IPS-18c (cell line): ENCODE results near the gene AXDND1.
"Not testable (repeated sequence)": the region's sequence is repeated elsewhere in the genome, so short reads cannot be mapped to it uniquely, and the experiment has no call there.

Experiments used
- H3K4me3 ChIP-seq: 2 replicates; pipeline ENCODE4 v1.7.0; 2013; ENCODE audit warnings: low read depth, mild to moderate bottlenecking, low read length, moderate library complexity; ENCODE audit not compliant: insufficient read depth
- H3K9me3 ChIP-seq: one replicate; pipeline ENCODE4 v1.6.1; 2013; ENCODE audit warnings: mild to moderate bottlenecking, low read length, moderate library complexity; ENCODE audit not compliant: control insufficient read depth, insufficient read depth

Gene AXDND1

DNA sequence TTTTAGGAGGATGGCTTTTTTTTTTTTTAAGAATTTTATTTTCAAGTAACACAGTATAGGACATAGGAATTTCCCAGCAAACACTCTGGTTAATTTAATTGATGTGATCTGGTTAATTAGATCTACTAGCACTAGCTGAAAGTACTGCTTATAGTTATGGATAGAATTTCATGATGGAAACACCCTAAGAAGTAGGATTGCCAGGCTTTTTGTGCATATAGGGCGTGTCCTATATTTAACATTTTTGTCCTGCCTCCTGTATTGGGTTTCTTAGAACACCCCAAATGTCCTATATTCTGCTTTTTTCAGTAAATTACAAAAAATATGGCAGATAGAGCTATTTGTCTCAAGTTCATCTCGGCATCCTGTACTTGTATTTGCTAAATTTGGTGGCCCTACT, 13.5 kb upstream of the AXDND1 start:
- Histone ChIP-seq H3K4me3 (no peak overlapping the region), H3K9me3 (no peaks in the 10 kb centered on the region)

DNA sequence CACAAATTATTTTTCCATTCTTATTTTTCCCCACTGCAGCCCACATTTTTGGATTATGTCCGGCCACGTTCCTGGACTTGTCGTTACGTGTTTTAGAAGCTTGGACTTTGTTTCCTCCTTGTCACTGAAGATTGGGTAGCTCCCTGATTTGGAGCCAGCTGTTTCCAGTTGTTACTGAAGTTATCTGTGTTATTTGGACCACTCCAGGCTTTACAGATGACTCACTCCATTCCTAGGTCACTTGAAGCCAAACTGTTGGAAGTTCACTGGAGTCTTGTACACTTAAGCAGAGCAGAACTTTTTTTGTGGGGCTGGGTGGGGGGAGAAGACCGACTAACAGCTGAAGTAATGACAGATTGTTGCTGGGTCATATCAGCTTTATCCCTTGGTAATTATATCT, 12.2 kb upstream of the AXDND1 start:
- H3K4me3 ChIP-seq, result no peak overlapping the region
- H3K9me3 ChIP-seq, result no peaks in the 10 kb centered on the region

DNA sequence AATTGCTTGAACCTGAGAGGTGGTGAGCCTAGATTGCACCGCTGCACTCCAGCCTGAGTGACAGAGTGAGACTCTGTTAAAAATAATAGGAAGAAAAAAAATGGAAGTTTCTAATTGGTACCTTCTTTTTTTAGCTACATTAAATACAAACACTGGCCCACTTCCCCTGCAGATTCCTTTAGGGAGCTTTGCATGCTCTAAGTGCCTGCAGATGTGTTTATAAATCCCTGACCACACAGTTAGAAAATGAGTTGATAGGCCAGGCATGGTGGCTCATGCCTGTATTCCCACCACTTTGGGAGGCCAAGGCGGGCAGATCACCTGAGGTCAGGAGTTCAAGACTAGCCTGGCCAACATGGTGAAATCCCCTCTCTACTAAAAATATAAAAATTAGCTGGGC, 4.1 kb upstream of the AXDND1 start:
- not testable (repeated sequence) for H3K9me3 ChIP-seq, H3K4me3 ChIP-seq

DNA sequence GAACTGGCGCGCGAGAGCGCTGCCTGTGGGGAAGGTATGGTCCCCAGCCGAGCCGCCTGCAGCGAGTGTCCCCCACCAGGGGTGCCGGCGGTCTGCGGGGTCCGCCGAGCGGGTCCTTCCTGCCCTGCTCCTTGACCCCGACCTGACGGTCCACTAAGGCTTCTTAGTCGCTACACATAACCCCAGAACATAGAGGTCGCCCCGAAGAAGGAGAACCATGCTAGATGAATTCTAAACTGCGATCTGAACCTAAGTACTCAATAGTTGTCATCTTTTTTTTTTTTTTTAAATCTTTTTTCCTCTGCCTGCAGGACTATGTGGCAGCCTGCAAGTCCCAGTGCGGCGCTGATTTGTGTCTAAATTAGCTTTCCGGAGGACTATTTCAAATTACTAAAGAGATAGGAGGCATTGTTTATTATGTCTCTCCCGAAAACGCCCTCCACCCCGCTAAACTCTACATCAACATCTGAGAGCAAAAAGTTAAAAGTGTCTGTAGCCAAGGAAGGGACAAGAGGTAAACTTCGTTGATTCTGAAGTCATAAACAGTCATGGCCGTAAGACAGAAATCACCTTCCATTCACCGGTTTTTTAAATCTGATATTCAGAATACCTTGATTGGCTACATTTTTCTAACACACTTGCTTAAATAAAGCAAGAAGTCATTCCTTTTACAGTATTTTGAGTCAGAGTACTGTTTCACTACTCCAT, 476 bp downstream of the AXDND1 start:
- peak overlapping the region; percentile 88 for H3K4me3 ChIP-seq
- no peaks in the 10 kb centered on the region for H3K9me3 ChIP-seq

GRCh38 chr1:179369751-179370341, 4.1 kb downstream of the AXDND1 start:
- Histone ChIP-seq H3K4me3 (no peak overlapping the region), H3K9me3 (no peaks in the 10 kb centered on the region)

DNA sequence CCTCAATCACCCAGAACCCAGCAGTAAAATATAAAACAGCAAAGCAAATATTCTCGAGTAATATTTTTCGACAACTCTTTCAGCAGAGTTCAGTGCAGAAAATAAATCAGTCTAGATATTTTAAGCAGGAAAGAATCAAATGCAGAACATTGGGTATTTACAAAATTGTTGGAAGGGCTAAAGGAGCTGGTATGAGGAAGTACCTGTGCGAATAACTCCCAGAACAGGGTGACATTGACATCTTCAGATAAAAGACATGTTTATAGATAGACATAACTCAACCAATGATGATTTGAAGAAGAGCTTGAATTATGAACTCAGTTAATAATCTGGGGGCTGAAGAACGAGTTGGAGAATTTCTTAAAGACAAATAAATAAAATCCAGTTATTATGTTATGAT, 6.4 kb downstream of the AXDND1 start:
- no peak overlapping the region for H3K4me3 ChIP-seq
- H3K9me3 ChIP-seq, result no peaks in the 10 kb centered on the region

DNA sequence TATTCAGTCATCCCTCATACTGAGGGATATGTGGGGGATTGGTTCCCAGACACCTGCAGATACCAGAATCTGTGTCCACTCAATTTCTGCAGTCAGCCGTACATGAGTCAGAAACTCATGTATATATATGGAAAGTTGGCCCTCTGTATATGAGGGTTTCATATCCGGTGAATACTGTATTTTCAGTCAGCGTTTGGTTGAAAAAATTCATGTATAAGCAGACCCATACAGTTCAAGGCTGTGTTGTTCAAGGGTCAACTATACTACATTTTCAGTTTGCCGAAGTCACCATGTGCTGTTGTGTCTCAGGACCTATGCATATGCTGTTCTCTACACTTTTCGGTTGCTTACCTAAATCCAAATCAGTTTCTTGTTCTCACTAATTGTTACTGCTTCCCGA, 10.5 kb downstream of the AXDND1 start:
- Histone ChIP-seq H3K9me3 (no peaks in the 10 kb centered on the region), H3K4me3 (no peak overlapping the region)

DNA sequence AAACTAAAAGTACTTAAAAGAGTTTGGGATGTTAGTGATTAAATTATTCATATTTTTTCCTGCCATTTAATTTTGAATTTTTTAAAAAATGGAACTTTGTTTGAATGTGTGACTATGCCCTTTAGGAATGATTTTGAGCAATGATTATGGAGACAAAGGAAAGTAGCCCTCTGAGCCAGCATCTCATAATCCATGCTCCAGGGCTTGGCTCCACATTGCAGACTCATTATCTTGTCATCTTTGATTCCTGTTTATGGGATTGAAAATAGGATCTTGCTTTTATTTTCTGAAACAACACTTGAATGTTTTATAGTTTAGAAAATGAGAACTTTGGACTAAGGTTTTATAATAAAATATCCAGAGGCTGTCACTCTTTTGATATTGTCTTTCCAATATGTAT, 14.5 kb downstream of the AXDND1 start:
- no peaks in the 10 kb centered on the region for H3K9me3 ChIP-seq
- no peak overlapping the region for H3K4me3 ChIP-seq

GRCh38 chr1:179384027-179384426, 18.3 kb downstream of the AXDND1 start:
- Histone ChIP-seq H3K9me3 (no peaks in the 10 kb centered on the region), H3K4me3 (no peak overlapping the region)

- H3K4me3 ChIP-seq, result no peak overlapping the region
Observed at GRCh38 chr1:179385510-179385909, 19.7 kb downstream of the AXDND1 start.

GRCh38 chr1:179393721-179394120, 27.9 kb downstream of the AXDND1 start:
- H3K9me3 ChIP-seq, result no peaks in the 10 kb centered on the region
- H3K4me3 ChIP-seq, result no peak overlapping the region

More at GRCh38 chr1:179385510-179385909, 19.7 kb downstream of the AXDND1 start:
- H3K9me3 ChIP-seq, result no peaks in the 10 kb centered on the region

- H3K4me3 ChIP-seq, H3K9me3 ChIP-seq: not testable (repeated sequence)
Observed at GRCh38 chr1:179399399-179399798, 33.6 kb downstream of the AXDND1 start.

GRCh38 chr1:179417760-179418159, 52.0 kb downstream of the AXDND1 start:
- H3K4me3 ChIP-seq, H3K9me3 ChIP-seq: not testable (repeated sequence)

DNA sequence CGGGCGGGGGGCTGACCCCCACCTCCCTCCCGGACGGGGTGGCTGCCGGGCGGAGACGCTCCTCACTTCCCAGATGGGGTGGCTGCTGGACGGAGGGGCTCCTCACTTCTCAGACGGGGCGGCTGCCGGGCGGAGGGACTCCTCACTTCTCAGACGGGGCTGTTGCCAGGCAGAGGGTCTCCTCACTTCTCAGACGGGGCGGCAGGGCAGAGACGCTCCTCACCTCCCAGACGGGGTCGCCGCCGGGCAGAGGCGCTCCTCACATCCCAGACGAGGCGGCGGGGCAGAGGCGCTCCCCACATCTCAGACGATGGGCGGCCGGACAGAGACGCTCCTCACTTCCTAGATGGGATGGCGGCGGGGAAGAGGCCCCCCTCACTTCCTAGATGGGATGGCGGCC, 52.9 kb downstream of the AXDND1 start:
- not testable (repeated sequence) for H3K9me3 ChIP-seq, H3K4me3 ChIP-seq

- no peak overlapping the region for H3K4me3 ChIP-seq
- H3K9me3 ChIP-seq, result no peaks in the 10 kb centered on the region
Observed at GRCh38 chr1:179424610-179425009, 58.8 kb downstream of the AXDND1 start.

DNA sequence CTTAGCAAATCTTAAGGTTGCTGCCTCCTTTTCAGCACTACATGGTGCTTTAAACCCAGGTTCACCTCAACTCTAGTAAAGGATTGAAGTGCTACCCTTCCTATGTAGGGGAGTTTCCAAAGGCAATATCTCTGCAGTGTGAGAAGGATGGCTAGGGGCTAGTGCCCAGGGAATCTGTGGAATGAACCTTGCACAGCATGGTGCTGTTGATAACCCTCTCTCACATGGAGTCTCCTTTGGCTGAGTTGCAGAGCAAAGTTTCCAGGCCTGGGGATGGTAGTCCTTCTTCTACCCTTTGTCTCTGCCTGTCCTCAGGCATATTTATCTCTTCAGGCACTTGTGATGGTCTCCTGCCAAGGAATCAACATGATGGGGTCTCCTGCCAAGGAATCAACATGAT, 59.4 kb downstream of the AXDND1 start:
- Histone ChIP-seq H3K4me3 (no peak overlapping the region), H3K9me3 (no peaks in the 10 kb centered on the region)

DNA sequence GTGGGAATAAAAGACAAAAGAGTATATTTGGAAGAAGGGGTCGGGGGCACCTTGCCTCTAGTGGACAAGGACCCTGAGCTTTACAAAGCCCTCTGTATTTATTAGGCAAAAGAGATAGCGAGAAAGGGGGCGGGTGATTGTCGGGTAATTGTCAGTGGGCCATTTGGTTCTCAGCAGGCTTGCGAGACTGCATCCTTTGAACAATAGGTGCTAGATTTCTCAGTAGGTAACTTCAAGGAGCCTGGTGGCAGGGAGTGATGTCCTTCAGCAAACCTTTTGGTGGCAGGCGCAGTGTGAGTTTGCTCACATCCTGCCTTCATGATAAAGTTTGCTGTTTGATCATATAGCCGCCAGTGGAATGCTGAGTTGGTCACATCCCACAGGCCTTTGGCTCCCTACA, 71.4 kb downstream of the AXDND1 start:
- H3K9me3 ChIP-seq, result peaks cover 10% of the 10 kb centered on the region
- H3K4me3 ChIP-seq, result no peak overlapping the region

DNA sequence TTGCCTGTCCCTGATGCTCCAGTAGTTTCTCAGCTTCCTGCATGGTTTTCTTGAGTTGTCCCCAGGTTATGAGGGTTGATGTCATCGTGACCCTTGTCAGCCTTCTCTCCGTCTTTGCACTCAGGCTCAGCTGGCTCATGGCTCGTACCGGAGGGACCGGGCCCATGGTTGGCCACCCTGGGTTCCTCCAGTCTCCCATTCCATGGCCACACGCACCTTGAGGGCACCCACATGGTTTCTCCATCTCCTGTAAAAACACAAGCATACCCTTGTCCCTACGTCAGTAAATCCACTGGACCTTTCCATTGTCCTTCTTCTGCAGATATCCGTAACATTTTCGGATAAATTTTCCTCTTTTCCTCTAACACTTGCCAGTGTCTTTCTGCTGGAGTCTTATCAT, 73.9 kb downstream of the AXDND1 start:
- not testable (repeated sequence) for H3K4me3 ChIP-seq, H3K9me3 ChIP-seq

- not testable (repeated sequence) for H3K4me3 ChIP-seq, H3K9me3 ChIP-seq
Observed at GRCh38 chr1:179440301-179440700, 74.5 kb downstream of the AXDND1 start.
